GM23338 (cell line): ENCODE measurements around the gene ADD3. TPM values are rescaled to one million over a fixed set of nuclear protein-coding genes. Genes with fewer than 3 reads are reported as not detected.

Experiments
- ATAC-seq: fragments of 200-7000 bp; cut with Tn5 transposase; 3 replicates; pipeline ENCODE4 v1.9.1; 2020
- DNase-seq: peaks from one replicate; pipeline ENCODE4 v3.0.0-alpha.2; 2015; ENCODE audit warnings: low spot score
- H2AFZ ChIP-seq: fragments of 200-600 bp; sonication (generic); 2 replicates; pipeline ENCODE4 v1.8.0; 2016; ENCODE audit warnings: antibody characterized with exemption, mild to moderate bottlenecking, moderate library complexity
- H3F3A ChIP-seq: fragments of 200-600 bp; sonication (generic); replicated peaks from 2 replicates; pipeline ENCODE4 v1.8.0; 2017; ENCODE audit warnings: antibody characterized with exemption, mixed run types, low read depth
- H3K27ac ChIP-seq: fragments of 200-600 bp; sonication (generic); 2 replicates; pipeline ENCODE4 v1.6.1; 2016; ENCODE audit warnings: low read depth
- H3K27me3 ChIP-seq: fragments of 200-600 bp; sonication (generic); 2 replicates; pipeline ENCODE4 v1.8.0; 2016; ENCODE audit warnings: mild to moderate bottlenecking, mixed run types, moderate library complexity; ENCODE audit not compliant: insufficient read depth
- H3K36me3 ChIP-seq: fragments of 200-600 bp; sonication (generic); 2 replicates; pipeline ENCODE4 v1.8.0; 2016; ENCODE audit warnings: mild to moderate bottlenecking; ENCODE audit not compliant: insufficient read depth
- H3K4me1 ChIP-seq: fragments of 200-600 bp; sonication (generic); 2 replicates; pipeline ENCODE4 v1.8.0; 2016; ENCODE audit warnings: mild to moderate bottlenecking, moderate library complexity; ENCODE audit not compliant: insufficient read depth
- H3K4me2 ChIP-seq: fragments of 200-600 bp; sonication (generic); 2 replicates; pipeline ENCODE4 v1.7.1; 2017; ENCODE audit warnings: mixed run types
- H3K4me3 ChIP-seq: fragments of 200-600 bp; sonication (generic); 2 replicates; pipeline ENCODE4 v1.6.1; 2016; ENCODE audit warnings: mixed run types
- H3K79me2 ChIP-seq: fragments of 200-600 bp; sonication (generic); replicated peaks from 2 replicates; pipeline ENCODE4 v1.8.0; 2017; ENCODE audit warnings: mild to moderate bottlenecking; ENCODE audit not compliant: insufficient read depth
- H3K9me2 ChIP-seq: fragments of 200-600 bp; sonication (generic); 2 replicates; pipeline ENCODE4 v1.8.0; 2017; ENCODE audit not compliant: insufficient read depth
- H4K20me1 ChIP-seq: fragments of 200-600 bp; sonication (generic); replicated peaks from 2 replicates; pipeline ENCODE4 v1.8.0; 2017; ENCODE audit warnings: mild to moderate bottlenecking; ENCODE audit not compliant: insufficient read depth
- H3K27ac Mint-ChIP-seq: 2 replicates; pipeline ENCODE4 v1.8.0; 2020; ENCODE audit warnings: inconsistent platforms, mild to moderate bottlenecking, moderate library complexity, mixed read lengths
- H3K27me3 Mint-ChIP-seq: 3 replicates; pipeline ENCODE4 v1.8.0; 2022; ENCODE audit warnings: low read depth, mild to moderate bottlenecking, moderate library complexity, mixed read lengths, inconsistent platforms; ENCODE audit not compliant: insufficient read depth, poor library complexity
- H3K36me3 Mint-ChIP-seq: 3 replicates; pipeline ENCODE4 v1.8.0; 2021; ENCODE audit warnings: low read depth, mild to moderate bottlenecking, inconsistent platforms, moderate library complexity, mixed read lengths
- H3K4me1 Mint-ChIP-seq: 3 replicates; pipeline ENCODE4 v1.8.0; 2020; ENCODE audit warnings: mild to moderate bottlenecking, inconsistent platforms, mixed read lengths
- H3K4me3 Mint-ChIP-seq: 3 replicates; pipeline ENCODE4 v1.8.0; 2021; ENCODE audit warnings: moderate library complexity, mild to moderate bottlenecking, inconsistent platforms, mixed read lengths
- H3K9me3 Mint-ChIP-seq: 3 replicates; pipeline ENCODE4 v1.8.0; 2020; ENCODE audit warnings: moderate library complexity, mild to moderate bottlenecking, inconsistent platforms, mixed read lengths
- CREB1 ChIP-seq: fragments of 250-450 bp; sonication (Bioruptor Pico); IDR thresholded peaks from 2 replicates; pipeline ENCODE4 v1.5.0; 2020; ENCODE audit warnings: low read depth, mild to moderate bottlenecking, moderate library complexity
- CTCF ChIP-seq, 2 experiments: fragments of 200-600 bp in 1 of 2; sonication (generic) in 1 of 2; conservative IDR thresholded peaks; 2 replicates each; pipeline versions ENCODE4 v1.5.1 to v1.6.1; 2016 to 2017; ENCODE audit warnings: antibody characterized with exemption in 2 of 2, low read depth in 2 of 2, mild to moderate bottlenecking in 2 of 2, moderate library complexity in 1 of 2
- ETS1 ChIP-seq: IDR thresholded peaks from 2 replicates; pipeline ENCODE4 v1.6.1; 2016; ENCODE audit warnings: antibody characterized with exemption
- EZH2 ChIP-seq: fragments of 200-600 bp; sonication (generic); IDR thresholded peaks from one replicate; pipeline ENCODE4 v1.8.0; 2017; ENCODE audit warnings: antibody characterized with exemption, mild to moderate bottlenecking, low read depth; ENCODE audit not compliant: unreplicated experiment
- EZH2phosphoT487 ChIP-seq: fragments of 200-600 bp; sonication (generic); IDR thresholded peaks from one replicate; pipeline ENCODE4 v1.8.1; 2018; ENCODE audit warnings: antibody characterized with exemption; ENCODE audit not compliant: unreplicated experiment
- JUNB ChIP-seq: IDR thresholded peaks from one replicate; pipeline ENCODE4 v1.6.1; 2016; ENCODE audit warnings: antibody characterized with exemption; ENCODE audit not compliant: unreplicated experiment
- NANOG ChIP-seq: IDR thresholded peaks from 2 replicates; pipeline ENCODE4 v1.6.1; 2016; ENCODE audit warnings: antibody characterized with exemption, borderline replicate concordance
- POLR2AphosphoS5 ChIP-seq: IDR thresholded peaks from 2 replicates; pipeline ENCODE4 v1.6.1; 2016; ENCODE audit warnings: antibody characterized with exemption, low read depth
- REST ChIP-seq: IDR thresholded peaks from one replicate; pipeline ENCODE4 v1.6.1; 2018; ENCODE audit warnings: antibody characterized with exemption; ENCODE audit not compliant: unreplicated experiment
- STAT1 ChIP-seq: IDR thresholded peaks from one replicate; pipeline ENCODE4 v1.6.1; 2016; ENCODE audit warnings: antibody characterized with exemption; ENCODE audit not compliant: unreplicated experiment
- ZNF114 ChIP-seq: fragments of 250-450 bp; sonication (Bioruptor Pico); IDR thresholded peaks from 2 replicates; pipeline ENCODE4 v1.5.0; 2020; ENCODE audit warnings: mild to moderate bottlenecking, moderate library complexity
- ZNF331 ChIP-seq: fragments of 250-450 bp; sonication (Bioruptor Pico); IDR thresholded peaks from 2 replicates; pipeline ENCODE4 v1.5.0; 2020; ENCODE audit warnings: low read depth, mild to moderate bottlenecking, moderate library complexity
- ZNF462 ChIP-seq: fragments of 250-450 bp; sonication (Bioruptor Pico); IDR thresholded peaks from 2 replicates; pipeline ENCODE4 v1.5.0; 2020; ENCODE audit warnings: mild to moderate bottlenecking, moderate library complexity
- polyA plus RNA-seq: library from polyadenylated mRNA; unstranded; fragments of >200 nt; fragmentation: Nextera tagmentation; extraction: Ambion mirVana; gene quantifications from 2 replicates; pipeline ENCODE4 v1.2.1, GENCODE V29; 2016
- total RNA-seq: library from RNA; depleted of rRNA; stranded (reverse); fragments of >200 nt; shearing (Covaris generic); gene quantifications from 2 replicates; pipeline ENCODE4 v1.2.3, GENCODE V29; 2014

Gene ADD3
- total and polyA plus RNA-seq, 2 experiments from 2014 or later = 68.5 to 767 TPM

- Histone ChIP-seq H3K4me3 (no peak overlapping the region), H3K9me2 (no peaks in the 10 kb centered on the region), H3F3A (no peaks in the 10 kb centered on the region), H3K36me3 (no peaks in the 10 kb centered on the region), H3K27ac (no peak overlapping the region; the same call in 1 of the 2 replicates), H2AFZ (no peak overlapping the region), H3K4me1 (peaks cover 15% of the 10 kb centered on the region), H3K27me3 (no peaks in the 10 kb centered on the region), H3K4me2 (no peak overlapping the region), H4K20me1 (peaks cover 28% of the 10 kb centered on the region), H3K79me2 (peaks cover 95% of the 10 kb centered on the region)
- no peak for TF ChIP-seq ZNF114 (CRISPR knock-in tag)
- TF ChIP-seq ZNF462 (CRISPR knock-in tag) = no peak
- TF ChIP-seq STAT1 = no peak
- no peak for TF ChIP-seq EZH2
- no peak for TF ChIP-seq ETS1
- TF ChIP-seq CREB1 (CRISPR knock-in tag) = no peak
- no peak for TF ChIP-seq REST
- no peak for TF ChIP-seq NANOG
- TF ChIP-seq JUNB = no peak
- TF ChIP-seq ZNF331 (CRISPR knock-in tag) = no peak
- no peak for TF ChIP-seq POLR2AphosphoS5
- TF ChIP-seq EZH2phosphoT487 = no peak
- TF ChIP-seq CTCF (conservative IDR thresholded peaks at IDR 0.05; ENCODE audit: low read depth in 2 of 2) = no peak
- no peaks in the 10 kb centered on the region for H3K27me3 Mint-ChIP-seq
- peaks cover 3% of the 10 kb centered on the region; the same call in 2 of the 3 replicates for H3K36me3 Mint-ChIP-seq
- peaks cover 32% of the 10 kb centered on the region for H3K4me1 Mint-ChIP-seq
- no peak overlapping the region for H3K4me3 Mint-ChIP-seq
- no peaks in the 10 kb centered on the region for H3K9me3 Mint-ChIP-seq
- ATAC-seq (no peak), DNase-seq (no peak)
- no peak overlapping the region for H3K27ac Mint-ChIP-seq
These were observed 32.3 kb downstream of the ADD3 start for GRCh38 chr10:110040108-110040507.
